Suppressor macrophage treated with lipopolysaccharide for 4 hours (primary cell): ENCODE data around the gene SLC30A10.
"Not testable (repeated sequence)": the region's sequence is repeated elsewhere in the genome, so short reads cannot be mapped to it uniquely, and the experiment has no call there.

Experiments
- DNase-seq: peaks from one replicate; pipeline ENCODE4 v3.0.0-alpha.2; 2020

The SLC30A10 gene

DNA sequence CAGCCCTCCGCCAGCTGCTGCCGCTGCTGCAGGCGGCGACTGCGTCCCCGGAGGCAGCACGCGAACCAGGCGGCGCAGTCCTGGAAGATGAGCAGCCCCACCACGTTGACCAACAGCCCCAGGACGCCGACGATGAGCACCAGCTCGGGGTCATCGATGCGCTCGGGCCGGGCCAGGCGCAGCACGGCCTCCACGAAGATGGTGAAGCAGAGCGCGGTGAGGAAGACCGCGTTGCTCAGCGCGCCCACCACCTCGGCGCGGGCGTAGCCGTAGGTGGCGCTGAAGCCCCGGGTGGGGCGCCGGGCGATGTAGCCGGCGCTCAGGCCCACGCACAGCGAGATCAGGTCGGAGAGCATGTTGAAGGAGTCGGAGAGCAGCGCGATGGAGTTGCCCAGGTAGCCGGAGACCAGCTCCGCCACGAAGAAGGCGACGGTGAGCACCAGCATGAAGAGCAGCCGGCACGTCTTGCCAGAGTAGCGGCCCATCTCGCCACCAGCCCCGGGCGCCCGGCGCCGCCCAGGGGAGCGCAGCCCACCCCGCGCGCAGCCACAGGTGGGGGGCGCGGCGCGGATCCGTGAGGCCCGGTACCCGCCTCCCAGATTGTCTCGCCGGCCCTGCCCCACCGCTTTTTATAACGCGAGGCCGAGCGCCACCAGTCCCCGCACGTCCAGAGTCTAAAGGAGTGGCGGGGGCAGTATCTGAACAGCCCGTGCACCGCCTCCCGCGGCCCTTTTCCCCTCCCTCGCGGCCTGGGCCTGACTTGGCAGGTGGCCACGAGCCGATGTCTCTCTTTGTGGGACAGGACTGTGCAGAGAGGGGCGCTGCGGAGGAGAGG, at the start of gene SLC30A10:
Gene SLC30A10, minus strand, starts transcription at position 602 of the 835 bp plus-strand sequence. Its CDS starts 117 bp downstream, at position 485.
- DNase-seq: peak; percentile 0

DNA sequence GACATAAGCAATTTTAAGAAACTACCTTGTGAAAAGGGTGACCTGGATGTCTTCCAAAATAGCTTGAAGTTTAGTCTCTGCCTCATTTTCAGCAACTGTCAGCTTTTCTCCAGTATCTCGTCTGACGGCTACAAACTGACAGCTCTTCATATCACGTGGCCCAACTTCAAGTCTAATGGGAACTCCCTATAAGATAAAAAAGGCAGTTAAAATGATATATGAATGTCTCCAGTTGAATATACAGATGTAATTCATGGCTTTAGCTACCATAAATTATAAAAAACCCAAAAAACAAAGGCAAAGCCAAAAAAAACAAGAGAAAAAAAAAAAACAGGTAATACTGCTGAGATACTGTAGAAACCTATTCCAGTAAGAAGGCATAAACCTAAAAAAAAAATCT, 44.9 kb upstream of the SLC30A10 start:
- DNase-seq: no peak

DNA sequence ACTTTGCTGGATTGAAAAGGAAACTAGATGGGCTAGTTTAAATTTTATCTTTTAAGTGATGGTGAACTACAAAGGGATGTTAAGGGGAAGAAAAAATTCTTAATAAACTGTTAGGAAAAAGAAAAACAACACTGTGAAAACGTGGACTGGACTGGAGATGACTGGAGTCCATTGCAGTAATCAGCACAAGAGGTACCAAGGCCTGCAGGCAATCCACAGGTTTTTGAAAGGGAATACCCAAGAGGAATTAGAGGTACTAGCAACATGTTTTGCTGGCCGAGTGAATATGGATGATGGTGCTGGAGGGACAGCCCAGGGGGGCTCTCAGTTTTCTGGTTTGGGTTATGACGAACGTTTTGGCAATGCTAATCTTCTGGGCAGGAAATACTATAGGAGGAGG, 39.0 kb upstream of the SLC30A10 start:
- DNase-seq: no peak

DNA sequence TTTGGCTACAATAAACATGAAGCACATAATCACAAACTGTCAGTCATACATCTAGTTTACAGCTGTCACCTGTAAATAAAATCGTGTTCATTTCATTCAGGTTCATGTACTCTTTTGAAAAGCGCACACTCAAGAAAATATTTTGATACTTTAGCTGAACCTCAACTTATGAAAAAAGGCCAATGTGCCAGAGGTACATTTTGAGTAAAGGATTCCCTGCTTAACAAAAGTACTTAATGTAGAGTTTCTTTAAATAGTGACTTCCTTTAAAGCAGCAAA, 37.7 kb upstream of the SLC30A10 start:
- no peak for DNase-seq

DNA sequence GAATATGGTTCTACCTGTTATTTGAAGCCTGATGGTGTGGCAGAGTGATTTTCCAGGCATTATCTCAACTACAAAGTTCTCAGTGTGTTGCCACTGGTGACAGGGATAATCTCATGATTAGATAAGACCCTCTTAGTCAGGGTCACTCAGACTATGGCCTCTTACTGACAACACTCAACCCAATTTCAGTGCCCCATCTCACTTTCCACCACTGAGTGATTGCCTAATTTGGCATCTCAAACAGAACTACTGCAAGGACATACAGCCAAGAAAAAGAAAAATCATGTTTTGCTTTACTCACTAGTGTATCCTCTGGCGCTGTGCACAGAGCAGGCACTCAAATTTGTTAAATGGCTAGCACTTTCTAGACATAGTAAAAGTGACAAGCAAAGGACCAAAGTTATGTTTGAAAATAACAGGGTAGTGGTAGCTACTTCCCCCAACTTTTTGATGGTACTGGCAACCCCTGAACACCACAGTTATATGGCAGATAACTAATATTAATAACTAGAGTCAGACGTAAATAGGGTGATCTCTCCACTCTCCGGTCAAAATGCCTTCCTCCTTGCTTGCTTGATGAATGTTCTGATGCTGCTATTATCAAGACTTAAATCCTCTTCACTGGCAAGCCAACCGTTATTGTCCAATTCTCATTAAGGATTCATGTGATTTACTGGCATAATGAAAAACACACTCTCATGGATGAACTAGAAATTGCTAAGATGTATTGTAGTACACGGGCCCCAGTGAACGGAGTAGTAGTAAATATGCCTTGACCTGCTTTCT, 37.1 kb upstream of the SLC30A10 start:
- DNase-seq: no peak

DNA sequence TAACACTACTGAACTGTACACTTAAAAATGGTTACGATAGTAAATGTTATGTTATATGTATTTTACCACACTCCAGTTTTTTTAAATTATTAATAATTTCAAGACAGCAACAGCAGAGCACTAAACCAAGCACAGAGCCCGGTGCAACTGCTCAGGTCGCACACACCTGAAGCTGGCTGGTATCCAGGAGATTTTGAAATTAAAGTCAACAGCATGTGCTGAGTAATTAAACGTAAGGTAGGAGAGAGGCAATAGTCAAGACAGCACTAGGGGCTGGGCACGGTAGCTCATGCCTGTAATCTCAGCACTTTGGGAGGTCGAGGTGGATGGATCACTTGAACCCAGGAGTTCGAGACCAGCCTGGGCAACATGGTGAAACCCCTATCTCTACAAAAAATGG, 35.1 kb upstream of the SLC30A10 start:
- no peak for DNase-seq

DNA sequence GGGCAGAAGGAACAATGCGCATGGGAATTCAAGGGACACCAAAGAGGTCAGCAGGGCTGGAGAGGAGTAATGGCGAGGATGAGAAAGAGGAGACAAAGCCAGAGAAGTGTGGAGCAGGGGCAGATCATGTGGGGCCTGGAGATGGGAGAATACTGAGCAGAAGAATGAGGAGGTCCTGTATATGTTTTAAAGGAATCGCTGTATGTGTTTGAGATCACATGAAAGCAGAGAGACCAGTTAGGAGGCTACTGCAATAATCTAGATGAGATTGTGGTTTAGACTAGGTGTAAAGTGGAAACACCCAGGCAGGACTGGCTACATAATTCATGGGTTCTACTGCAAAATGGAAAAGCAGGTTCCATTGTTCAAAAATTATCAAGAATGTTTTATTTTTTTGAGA, 33.3 kb upstream of the SLC30A10 start:
- DNase-seq: no peak

DNA sequence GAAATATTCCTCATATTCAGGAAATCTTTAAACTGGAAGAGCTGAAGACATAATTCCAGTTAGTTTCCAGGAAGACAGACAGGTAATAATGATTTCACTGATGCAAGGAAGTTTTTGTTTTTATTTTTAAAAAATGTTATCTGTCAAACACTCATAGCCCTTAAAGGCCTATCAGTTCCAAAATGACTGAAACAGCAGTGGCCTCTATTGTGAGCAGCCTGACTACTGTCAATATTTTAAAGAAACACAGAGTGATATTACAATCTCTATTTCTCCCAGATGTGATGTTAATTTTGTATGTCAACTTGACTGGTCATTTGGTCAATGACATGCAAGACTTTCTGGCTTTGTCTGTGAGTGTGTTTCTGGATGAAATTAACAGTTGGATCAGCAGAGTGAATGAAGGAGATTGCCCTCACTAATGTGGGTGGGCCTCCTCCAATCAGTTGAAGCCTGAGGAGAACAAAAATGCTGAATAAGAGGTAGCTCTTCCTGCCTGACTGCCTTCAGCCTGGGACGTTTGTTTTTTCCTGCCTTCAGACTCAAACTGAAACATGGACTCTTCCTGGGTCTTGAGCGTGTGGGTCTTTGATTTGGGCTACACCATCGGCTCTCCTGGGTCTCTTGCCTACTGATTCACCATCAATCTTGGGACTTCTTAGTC, 31.3 kb upstream of the SLC30A10 start:
- no peak for DNase-seq

DNA sequence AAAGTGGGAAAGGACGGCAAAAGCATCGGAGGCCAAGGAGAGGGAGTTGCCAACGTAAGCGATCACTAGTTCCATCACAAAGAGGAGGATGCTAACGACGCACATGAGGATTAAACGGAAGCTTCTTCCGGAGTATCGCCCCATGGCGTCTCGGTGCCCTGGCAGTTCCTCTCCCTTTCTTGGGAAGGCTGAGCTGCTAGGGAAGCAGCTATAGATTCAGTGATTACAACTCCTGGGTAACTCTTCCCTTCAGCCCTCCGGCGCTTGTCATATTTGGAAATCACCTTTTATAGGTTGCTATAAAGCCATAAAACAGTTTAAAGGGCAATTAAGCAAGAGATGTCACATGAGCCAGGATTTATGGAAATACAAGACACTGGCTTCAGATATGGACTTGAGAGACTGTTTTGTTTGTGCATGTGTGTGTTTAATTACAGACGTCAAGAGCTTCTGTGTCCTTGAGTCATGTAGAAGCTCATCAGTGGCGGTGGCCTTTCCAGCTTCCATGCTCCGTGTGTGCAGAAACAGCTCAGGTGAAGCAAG, 30.6 kb upstream of the SLC30A10 start:
- DNase-seq: no peak

DNA sequence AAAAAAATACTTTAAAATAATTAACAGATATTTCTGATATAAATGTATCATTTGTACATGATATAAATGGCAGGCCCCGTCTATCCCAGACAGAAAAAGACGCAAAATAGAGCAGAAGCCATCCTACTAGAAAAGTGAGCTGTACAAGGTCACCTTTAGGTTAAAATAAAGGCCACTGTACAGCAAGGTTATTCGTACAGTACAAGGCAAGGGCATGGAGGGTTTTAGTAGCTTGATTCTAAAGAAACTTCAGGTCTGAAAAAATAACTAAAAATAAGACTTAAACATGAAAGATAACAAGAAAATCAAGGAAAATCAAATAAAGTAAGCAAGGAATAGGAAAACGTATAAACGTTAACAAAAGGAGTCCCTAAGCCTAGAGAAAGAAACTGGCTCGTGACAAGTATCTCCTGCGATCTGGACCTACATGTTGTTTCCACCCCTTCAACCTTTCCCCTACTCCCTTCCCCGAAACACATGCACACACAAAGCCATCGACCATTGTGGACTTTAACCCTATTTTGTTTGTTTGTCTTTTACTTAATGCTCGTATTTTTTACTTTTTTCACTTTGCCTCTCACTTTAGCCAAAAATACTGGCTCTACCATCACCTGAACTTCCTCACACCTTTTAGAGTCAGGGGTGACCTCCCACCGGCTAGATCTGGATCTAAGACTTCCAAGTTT, 26.5 kb upstream of the SLC30A10 start:
- DNase-seq: no peak

DNA sequence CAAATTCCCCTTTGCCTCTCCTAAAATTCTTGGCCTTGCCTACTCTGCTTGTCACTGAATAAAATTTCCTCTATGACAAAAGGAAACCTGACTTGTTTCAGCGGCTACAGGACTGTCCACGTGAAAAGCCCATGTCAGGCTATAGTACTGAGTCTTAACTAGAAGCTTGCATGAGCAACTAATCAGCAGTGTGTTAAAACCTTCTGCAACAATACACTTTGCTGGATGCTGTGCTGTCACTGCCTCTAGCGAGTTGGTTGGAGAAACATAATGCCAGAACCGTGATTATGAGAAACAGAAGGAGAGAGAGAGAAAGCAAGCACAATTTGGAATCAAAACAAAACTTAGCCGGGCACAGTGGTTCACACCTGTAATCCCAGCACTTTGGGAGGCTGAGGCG, 25.7 kb upstream of the SLC30A10 start:
- no peak for DNase-seq

DNA sequence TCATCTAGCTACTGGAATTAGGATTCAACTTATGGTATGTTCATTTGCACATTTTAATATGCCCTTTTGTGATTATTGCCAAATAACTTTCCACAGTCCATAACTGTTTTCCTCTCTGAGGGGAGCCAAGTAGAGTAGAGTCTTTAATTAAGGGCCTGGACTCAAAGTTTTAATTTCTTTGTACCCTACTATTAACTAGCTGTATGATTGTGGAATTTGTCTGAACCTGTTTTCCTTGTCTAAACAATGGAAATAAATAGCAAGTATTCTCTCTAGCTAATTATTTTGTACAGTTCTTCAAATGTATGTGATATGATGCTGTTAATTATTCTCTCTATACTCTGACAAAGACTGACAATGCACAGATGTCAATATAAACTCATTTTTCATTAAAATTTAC, 24.0 kb upstream of the SLC30A10 start:
- no peak for DNase-seq

DNA sequence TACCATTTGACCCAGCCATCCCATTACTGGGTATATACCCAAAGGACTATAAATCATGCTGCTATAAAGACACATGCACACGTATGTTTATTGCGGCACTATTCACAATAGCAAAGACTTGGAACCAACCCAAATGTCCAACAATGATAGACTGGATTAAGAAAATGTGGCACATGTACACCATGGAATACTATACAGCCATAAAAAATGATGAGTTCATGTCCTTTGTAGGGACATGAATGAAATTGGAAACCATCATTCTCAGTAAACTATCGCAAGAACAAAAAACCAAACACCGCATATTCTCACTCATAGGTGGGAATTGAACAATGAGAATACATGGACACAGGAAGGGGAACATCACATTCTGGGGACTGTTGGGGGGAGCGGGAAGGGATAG, 20.9 kb upstream of the SLC30A10 start:
- DNase-seq: not testable (repeated sequence)

DNA sequence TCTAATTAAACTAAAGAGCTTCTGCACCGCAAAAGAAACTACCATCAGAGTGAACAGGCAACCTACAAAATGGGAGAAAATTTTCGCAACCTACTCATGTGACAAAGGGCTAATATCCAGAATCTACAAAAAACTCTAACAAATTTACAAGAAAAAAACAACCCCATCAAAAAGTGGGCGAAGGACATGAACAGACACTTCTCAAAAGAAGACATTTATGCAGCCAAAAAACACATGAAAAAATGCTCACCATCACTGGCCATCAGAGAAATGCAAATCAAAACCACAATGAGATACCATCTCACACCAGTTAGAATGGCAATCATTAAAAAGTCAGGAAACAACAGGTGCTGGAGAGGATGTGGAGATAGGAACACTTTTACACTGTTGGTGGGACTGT, 20.4 kb upstream of the SLC30A10 start:
- DNase-seq: not testable (repeated sequence)

DNA sequence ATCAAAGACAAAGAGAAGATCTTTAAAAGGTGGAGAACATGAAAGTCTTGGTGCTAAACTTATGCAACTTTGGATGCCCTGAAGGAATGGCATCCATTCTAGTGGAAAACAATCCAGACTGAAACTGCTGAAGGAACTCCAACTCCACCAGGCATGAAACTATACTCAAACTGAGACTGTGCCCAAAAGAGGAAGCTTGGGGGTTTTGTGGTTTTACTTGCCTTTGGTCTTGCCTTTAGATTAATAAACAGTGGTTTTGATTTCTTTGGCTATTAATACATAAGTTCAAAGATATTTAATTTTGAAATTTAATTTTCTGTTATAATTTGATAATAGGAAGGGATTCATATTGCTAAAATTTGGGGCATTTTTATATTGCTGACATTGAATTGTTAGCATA, 17.4 kb upstream of the SLC30A10 start:
- DNase-seq: peak; percentile 73

DNA sequence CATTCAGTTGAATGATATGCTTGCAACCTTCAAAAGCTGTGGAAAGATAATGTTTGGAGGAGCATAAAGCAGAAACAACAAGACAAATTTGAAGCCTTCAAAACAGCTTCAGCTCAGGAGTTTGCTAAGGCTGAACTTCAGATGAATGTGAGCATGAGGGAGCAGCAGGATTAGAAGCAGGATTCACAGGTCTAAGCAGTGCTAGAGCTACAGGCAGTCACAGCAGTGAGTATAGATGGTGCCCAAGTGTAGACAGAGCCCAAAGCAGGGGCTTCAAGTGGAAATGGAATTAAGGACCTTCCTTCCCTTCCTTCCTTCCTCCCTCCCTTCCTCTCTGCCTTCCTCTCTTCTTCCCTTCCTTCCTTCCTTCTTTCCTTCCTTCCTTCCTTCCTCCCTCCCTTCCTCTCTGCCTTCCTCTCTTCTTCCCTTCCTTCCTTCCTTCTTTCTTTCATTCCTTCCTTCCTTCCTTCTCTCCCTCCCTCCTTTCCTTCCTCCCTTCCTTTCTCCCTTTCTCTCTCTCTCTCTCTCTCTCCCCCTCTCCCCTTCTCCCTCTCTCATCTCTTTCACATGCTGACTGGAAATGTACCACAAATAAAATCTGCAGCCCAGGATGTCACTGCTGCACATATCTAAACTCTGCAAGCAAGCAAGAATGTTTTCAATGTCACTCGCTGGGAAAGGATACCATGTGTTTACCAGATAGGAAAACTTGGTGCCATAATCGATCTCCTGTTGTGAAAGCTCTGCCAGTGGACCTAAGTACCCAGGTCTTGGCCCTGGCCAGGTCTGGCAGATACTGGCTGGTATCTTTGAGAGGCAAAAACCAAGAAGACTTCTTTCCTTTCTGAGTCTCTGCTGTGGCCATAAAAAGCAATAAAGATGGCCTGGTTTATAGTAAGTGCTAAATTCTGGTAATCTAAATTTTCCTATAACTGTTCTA, 13.1 kb upstream of the SLC30A10 start:
- no peak for DNase-seq

DNA sequence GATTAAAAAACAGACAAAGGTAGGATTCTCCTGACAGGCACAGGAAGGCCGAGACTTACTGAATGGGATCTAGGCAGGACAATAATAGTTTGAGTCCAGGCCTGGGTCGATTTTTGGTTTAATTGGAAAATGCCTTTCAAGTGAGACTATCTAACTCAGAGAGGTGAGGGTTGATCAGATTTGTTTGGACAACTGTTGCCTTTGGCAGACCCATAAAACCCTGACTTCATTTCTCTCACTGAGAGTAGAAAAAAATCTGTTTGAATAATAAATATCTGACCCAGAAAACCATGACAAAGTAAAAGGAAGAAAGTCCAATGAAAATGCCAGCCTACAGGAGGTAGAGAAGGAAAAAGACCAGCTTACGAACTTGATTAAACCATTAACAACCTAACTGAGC, 12.3 kb upstream of the SLC30A10 start:
- DNase-seq: no peak

DNA sequence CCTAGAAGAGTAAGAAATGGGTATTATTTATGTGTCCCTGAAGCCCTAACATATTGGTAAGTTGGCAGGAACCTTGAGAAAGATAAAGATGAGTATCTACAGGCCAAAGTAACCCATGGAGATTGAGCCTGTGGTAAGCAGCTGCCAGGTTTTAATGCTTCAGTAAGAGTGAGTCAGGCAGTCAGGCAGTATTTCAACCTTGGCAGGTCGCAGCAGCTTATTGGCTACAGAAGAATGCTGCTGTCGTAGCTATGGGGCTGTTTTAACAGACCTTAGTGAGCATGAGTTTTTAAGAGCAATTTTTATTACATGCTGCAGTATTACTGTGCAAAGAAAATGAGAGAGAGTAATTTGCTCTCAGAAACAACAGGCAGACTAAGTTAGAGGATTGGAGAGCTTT, 10.3 kb upstream of the SLC30A10 start:
- no peak for DNase-seq

DNA sequence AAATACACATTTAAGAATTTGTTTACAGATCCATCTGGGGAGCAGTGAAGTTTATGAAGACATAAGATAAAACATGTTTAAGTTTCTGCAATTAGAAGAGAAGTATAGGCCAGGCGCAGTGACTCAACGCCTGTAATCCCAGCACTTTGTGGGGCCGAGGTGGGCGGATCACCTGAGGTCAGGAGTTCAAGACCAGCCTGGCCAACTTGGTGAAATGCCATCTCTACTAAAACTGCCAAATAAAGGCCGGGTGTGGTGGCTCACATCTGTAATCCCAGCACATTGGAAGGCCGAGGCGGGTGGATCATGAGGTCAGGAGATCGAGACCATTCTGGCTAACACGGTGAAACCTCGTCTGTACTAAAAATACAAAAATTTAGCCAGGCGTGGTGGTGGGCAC, 5.4 kb upstream of the SLC30A10 start:
- not testable (repeated sequence) for DNase-seq

DNA sequence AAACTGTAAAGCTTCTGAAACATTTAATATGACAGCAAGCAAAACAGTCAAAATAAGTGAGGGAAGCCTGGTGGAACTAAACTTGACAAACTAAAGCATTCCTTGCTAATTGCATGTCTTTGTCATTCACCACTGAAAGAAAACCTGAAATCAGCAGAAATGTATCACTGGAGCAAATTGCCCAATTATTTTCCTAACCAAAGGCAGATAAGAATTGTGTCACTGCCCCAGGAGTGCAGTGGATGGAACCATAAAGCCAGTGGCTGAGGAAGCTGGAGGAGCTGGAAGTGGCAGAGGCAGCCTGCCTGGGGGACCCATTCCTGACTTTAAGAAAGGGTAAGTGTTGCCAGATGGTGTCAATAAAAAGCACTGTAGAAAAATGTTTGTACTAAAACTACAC, 2.7 kb upstream of the SLC30A10 start:
- DNase-seq: no peak

DNA sequence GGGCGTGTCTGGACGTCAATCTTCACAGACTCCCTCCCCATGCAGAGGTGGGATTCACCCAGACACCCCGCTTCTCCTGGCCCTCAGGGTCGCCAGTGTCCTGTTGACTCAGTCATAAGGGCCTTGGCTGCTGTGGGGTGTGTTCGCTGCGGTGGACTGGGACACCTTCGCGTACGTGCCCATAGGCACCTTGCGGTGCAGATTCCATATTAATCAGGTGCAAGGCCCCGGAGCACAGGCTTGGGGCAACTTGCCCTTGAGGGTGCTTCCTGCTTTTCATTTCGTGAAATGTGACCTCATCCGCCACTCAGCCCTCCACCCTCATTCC, 398 bp upstream of the SLC30A10 start:
- no peak for DNase-seq
